Activated CD8-positive, alpha-beta memory T cell treated with anti-CD3 and anti-CD28 coated beads, Interleukin-2, amount 50 U/mL, for 24 hours (primary cell): ENCODE results near the gene HSD17B1.
"Not testable (repeated sequence)": the region's sequence is repeated elsewhere in the genome, so short reads cannot be mapped to it uniquely, and the experiment has no call there.

ENCODE experiments used
- DNase-seq: peaks from one replicate; pipeline ENCODE4 v3.0.0-alpha.2; 2020; ENCODE audit errors: extremely low read depth

HSD17B1 gene

GRCh38 chr17:42552736-42553135 is at the start of gene HSD17B1:
Gene HSD17B1 (plus strand): TSS chr17:42552923. CDS start chr17:42552934, 11 bp downstream.
- DNase-seq: not testable (repeated sequence)

- no peak for DNase-seq
Measured at GRCh38 chr17:42502926-42503325, 49.8 kb upstream of the HSD17B1 start.

- DNase-seq: no peak
Measured at GRCh38 chr17:42507671-42508070, 45.1 kb upstream of the HSD17B1 start.

GRCh38 chr17:42508426-42509165 is 44.1 kb upstream of the HSD17B1 start:
- no peak for DNase-seq

- no peak for DNase-seq
Measured at GRCh38 chr17:42509409-42509808, 43.3 kb upstream of the HSD17B1 start.

GRCh38 chr17:42509841-42510240 is 42.9 kb upstream of the HSD17B1 start:
- DNase-seq: no peak

GRCh38 chr17:42512246-42512645 is 40.5 kb upstream of the HSD17B1 start:
- no peak for DNase-seq

- DNase-seq: no peak
Measured at GRCh38 chr17:42512733-42513251, 39.9 kb upstream of the HSD17B1 start.

GRCh38 chr17:42513686-42514085 is 39.0 kb upstream of the HSD17B1 start:
- DNase-seq: no peak

- no peak for DNase-seq
Measured at GRCh38 chr17:42514279-42514678, 38.4 kb upstream of the HSD17B1 start.

GRCh38 chr17:42514867-42515266 is 37.9 kb upstream of the HSD17B1 start:
- no peak for DNase-seq

GRCh38 chr17:42517516-42517915 is 35.2 kb upstream of the HSD17B1 start:
- peak; percentile 59 for DNase-seq

GRCh38 chr17:42518046-42518754 is 34.5 kb upstream of the HSD17B1 start:
- DNase-seq: no peak

- no peak for DNase-seq
Measured at GRCh38 chr17:42518755-42519545, 33.8 kb upstream of the HSD17B1 start.

- DNase-seq: no peak
Measured at GRCh38 chr17:42519546-42520491, 32.9 kb upstream of the HSD17B1 start.

- DNase-seq: no peak
Measured at GRCh38 chr17:42520540-42520951, 32.2 kb upstream of the HSD17B1 start.

- no peak for DNase-seq
Measured at GRCh38 chr17:42521036-42521435, 31.7 kb upstream of the HSD17B1 start.

- no peak for DNase-seq
Measured at GRCh38 chr17:42521666-42522262, 31.0 kb upstream of the HSD17B1 start.

GRCh38 chr17:42522263-42522790 is 30.4 kb upstream of the HSD17B1 start:
- no peak for DNase-seq

GRCh38 chr17:42522798-42523278 is 29.9 kb upstream of the HSD17B1 start:
- DNase-seq: no peak
